ENCODE data around the gene CKAP2L. TPM values are rescaled to one million over a fixed set of nuclear protein-coding genes. Genes with fewer than 3 reads are reported as not detected.

The CKAP2L gene
- total and polyA plus RNA-seq, 2 donors (not counting 1 experiment from before 2014, with no cell fraction given): 3.0 to 4.4 TPM

DNA sequence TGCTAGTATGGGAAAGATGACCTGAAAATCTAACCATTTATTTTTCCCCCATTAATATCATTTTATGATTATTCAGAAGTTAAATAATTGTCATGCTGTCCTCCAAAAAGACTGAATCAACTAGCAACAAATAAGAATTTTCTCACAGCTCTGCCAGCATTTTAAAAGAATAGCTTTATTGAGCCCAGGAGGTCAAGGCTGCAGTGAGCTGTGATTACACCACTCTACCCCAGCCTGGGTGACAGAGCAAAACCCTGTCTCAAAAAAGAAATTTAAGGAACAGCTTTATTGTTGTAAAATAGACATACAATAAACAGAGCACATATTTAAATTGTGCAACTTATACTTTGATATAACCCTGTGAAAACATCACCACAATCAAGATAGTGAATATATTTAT, 44.7 kb upstream of the CKAP2L start:
- peaks cover 5% of the 10 kb centered on the region for H3K4me1 ChIP-seq (ENCODE audit: control insufficient read depth, extremely low read depth, insufficient read depth, low read length)
- H3K27ac ChIP-seq (ENCODE audit: insufficient read depth, low read length): no peak overlapping the region
- TF ChIP-seq, protein P1, sequence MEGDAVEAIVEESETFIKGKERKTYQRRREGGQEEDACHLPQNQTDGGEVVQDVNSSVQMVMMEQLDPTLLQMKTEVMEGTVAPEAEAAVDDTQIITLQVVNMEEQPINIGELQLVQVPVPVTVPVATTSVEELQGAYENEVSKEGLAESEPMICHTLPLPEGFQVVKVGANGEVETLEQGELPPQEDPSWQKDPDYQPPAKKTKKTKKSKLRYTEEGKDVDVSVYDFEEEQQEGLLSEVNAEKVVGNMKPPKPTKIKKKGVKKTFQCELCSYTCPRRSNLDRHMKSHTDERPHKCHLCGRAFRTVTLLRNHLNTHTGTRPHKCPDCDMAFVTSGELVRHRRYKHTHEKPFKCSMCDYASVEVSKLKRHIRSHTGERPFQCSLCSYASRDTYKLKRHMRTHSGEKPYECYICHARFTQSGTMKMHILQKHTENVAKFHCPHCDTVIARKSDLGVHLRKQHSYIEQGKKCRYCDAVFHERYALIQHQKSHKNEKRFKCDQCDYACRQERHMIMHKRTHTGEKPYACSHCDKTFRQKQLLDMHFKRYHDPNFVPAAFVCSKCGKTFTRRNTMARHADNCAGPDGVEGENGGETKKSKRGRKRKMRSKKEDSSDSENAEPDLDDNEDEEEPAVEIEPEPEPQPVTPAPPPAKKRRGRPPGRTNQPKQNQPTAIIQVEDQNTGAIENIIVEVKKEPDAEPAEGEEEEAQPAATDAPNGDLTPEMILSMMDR (conservative IDR thresholded peaks at IDR 0.05 in 1 of 2, IDR thresholded peaks at IDR 0.05 in 1 of 2; ENCODE audit: low read depth in 1 of 2, low read length in 2 of 2): no peak
- TF ChIP-seq EZH2 (IDR thresholded peaks at IDR 0.05; ENCODE audit: low read length, missing control alignments): no peak
- no peak for DNase-seq (ENCODE audit: low read depth in 2 of 2)
- H4K20me1 ChIP-seq (ENCODE audit: control insufficient read depth, extremely low read depth, insufficient read depth, low read length): no peaks in the 10 kb centered on the region
- no peaks in the 10 kb centered on the region for H3K9me3 ChIP-seq (ENCODE audit: control insufficient read depth, insufficient read depth, low read depth, low read length)
- H3K27me3 ChIP-seq (ENCODE audit: control insufficient read depth, insufficient read depth, low read length): no peaks in the 10 kb centered on the region
- H2AFZ ChIP-seq (ENCODE audit: low read length): no peak overlapping the region
- no peak overlapping the region for H3K4me2 ChIP-seq (ENCODE audit: extremely low read depth, insufficient read depth, low read length)
- H3K4me3 ChIP-seq (replicated peaks in 1 of 4; ENCODE audit: control extremely low read depth in 1 of 4, insufficient read depth in 1 of 4, low read depth in 3 of 4, low read length in 4 of 4): no peak overlapping the region
- no peaks in the 10 kb centered on the region for H3K36me3 ChIP-seq (ENCODE audit: control insufficient read depth, insufficient read depth, low read length)
- H3K79me2 ChIP-seq (ENCODE audit: control insufficient read depth, insufficient read depth, low read length): no peaks in the 10 kb centered on the region
- H3K9ac ChIP-seq (ENCODE audit: insufficient read depth, low read length): no peak overlapping the region

DNA sequence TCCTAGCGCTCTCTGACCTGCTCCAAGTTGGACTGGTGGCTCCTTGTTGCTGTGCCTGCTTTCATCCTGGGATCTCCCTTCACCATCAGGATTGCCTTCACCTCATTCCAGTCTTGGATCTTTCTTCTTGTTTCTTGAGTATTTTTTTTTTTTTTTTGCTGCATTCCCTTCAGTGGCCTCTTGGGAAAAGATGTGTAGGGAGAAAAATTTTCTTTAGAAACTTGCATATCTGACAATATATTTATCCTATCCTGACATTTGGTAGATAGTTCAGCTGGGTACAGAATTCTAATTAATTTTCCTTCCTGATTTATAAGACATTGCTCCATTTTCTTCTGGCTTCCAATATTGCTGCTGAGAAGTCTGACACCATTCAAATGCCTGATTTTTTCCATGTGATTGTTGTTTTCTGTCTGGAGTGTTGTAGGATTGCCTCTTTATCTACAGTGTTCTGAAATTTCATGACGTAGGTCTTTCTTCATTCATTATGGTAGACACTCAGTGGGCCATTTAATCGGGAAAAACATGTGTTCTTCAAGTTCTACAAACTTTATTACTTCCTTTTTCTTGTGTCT, 42.9 kb upstream of the CKAP2L start:
- H3K4me3 ChIP-seq (replicated peaks in 1 of 4; ENCODE audit: control extremely low read depth in 1 of 4, insufficient read depth in 1 of 4, low read depth in 3 of 4, low read length in 4 of 4): no peak overlapping the region
- H3K9me3 ChIP-seq (ENCODE audit: control insufficient read depth, insufficient read depth, low read depth, low read length): no peaks in the 10 kb centered on the region
- H3K4me1 ChIP-seq (ENCODE audit: control insufficient read depth, extremely low read depth, insufficient read depth, low read length): no peaks in the 10 kb centered on the region
- DNase-seq (ENCODE audit: low read depth in 2 of 2): no peak
- no peaks in the 10 kb centered on the region for H3K27me3 ChIP-seq (ENCODE audit: control insufficient read depth, insufficient read depth, low read length)
- H3K4me2 ChIP-seq (ENCODE audit: extremely low read depth, insufficient read depth, low read length): no peak overlapping the region
- H3K9ac ChIP-seq (ENCODE audit: insufficient read depth, low read length): no peak overlapping the region
- no peak overlapping the region for H2AFZ ChIP-seq (ENCODE audit: low read length)
- H3K36me3 ChIP-seq (ENCODE audit: control insufficient read depth, insufficient read depth, low read length): no peaks in the 10 kb centered on the region
- TF ChIP-seq, protein P1 (conservative IDR thresholded peaks at IDR 0.05 in 1 of 2, IDR thresholded peaks at IDR 0.05 in 1 of 2; ENCODE audit: low read depth in 1 of 2, low read length in 2 of 2): no peak
- TF ChIP-seq EZH2 (IDR thresholded peaks at IDR 0.05; ENCODE audit: low read length, missing control alignments): no peak
- no peak overlapping the region for H3K27ac ChIP-seq (ENCODE audit: insufficient read depth, low read length)
- H3K79me2 ChIP-seq (ENCODE audit: control insufficient read depth, insufficient read depth, low read length): no peaks in the 10 kb centered on the region
- no peaks in the 10 kb centered on the region for H4K20me1 ChIP-seq (ENCODE audit: control insufficient read depth, extremely low read depth, insufficient read depth, low read length)

DNA sequence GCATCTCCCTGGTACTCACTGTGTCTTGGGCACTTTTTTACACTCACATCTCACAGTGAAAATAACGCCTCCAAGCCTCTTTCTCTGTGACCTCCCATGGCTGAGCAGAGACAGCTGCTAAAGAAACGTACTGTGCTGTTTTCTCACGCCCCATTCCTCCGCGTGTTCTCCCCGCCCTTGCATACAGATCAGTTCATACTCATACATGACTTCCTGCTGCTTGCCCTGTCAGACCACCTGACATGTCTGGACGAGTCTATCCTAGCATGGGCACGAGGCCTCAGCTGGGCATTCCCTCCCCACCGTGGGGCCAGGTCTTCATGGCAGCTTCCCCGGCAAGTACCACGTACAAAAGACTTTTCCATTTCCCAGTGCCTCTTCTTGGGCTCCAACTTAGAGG, 41.1 kb upstream of the CKAP2L start:
- H3K9ac ChIP-seq (ENCODE audit: insufficient read depth, low read length): no peak overlapping the region
- TF ChIP-seq, protein P1 (conservative IDR thresholded peaks at IDR 0.05 in 1 of 2, IDR thresholded peaks at IDR 0.05 in 1 of 2; ENCODE audit: low read depth in 1 of 2, low read length in 2 of 2): no peak
- TF ChIP-seq EZH2 (IDR thresholded peaks at IDR 0.05; ENCODE audit: low read length, missing control alignments): no peak
- no peaks in the 10 kb centered on the region for H3K9me3 ChIP-seq (ENCODE audit: control insufficient read depth, insufficient read depth, low read depth, low read length)
- H3K79me2 ChIP-seq (ENCODE audit: control insufficient read depth, insufficient read depth, low read length): no peaks in the 10 kb centered on the region
- no peaks in the 10 kb centered on the region for H3K4me1 ChIP-seq (ENCODE audit: control insufficient read depth, extremely low read depth, insufficient read depth, low read length)
- H4K20me1 ChIP-seq (ENCODE audit: control insufficient read depth, extremely low read depth, insufficient read depth, low read length): no peaks in the 10 kb centered on the region
- no peak overlapping the region for H2AFZ ChIP-seq (ENCODE audit: low read length)
- no peak overlapping the region for H3K4me3 ChIP-seq (replicated peaks in 1 of 4; ENCODE audit: control extremely low read depth in 1 of 4, insufficient read depth in 1 of 4, low read depth in 3 of 4, low read length in 4 of 4)
- no peak overlapping the region for H3K4me2 ChIP-seq (ENCODE audit: extremely low read depth, insufficient read depth, low read length)
- no peak overlapping the region for H3K27ac ChIP-seq (ENCODE audit: insufficient read depth, low read length)
- no peaks in the 10 kb centered on the region for H3K36me3 ChIP-seq (ENCODE audit: control insufficient read depth, insufficient read depth, low read length)
- DNase-seq (ENCODE audit: low read depth in 2 of 2): no peak
- no peaks in the 10 kb centered on the region for H3K27me3 ChIP-seq (ENCODE audit: control insufficient read depth, insufficient read depth, low read length)
